ENCODE measurements around the gene TNNI2. TPM values are rescaled to one million over a fixed set of nuclear protein-coding genes. Genes with fewer than 3 reads are reported as not detected.

The TNNI2 gene
- total and polyA plus RNA-seq, 2 donors (not counting 3 experiments of a cell fraction or from before 2014, with no cell fraction given): not detected

DNA sequence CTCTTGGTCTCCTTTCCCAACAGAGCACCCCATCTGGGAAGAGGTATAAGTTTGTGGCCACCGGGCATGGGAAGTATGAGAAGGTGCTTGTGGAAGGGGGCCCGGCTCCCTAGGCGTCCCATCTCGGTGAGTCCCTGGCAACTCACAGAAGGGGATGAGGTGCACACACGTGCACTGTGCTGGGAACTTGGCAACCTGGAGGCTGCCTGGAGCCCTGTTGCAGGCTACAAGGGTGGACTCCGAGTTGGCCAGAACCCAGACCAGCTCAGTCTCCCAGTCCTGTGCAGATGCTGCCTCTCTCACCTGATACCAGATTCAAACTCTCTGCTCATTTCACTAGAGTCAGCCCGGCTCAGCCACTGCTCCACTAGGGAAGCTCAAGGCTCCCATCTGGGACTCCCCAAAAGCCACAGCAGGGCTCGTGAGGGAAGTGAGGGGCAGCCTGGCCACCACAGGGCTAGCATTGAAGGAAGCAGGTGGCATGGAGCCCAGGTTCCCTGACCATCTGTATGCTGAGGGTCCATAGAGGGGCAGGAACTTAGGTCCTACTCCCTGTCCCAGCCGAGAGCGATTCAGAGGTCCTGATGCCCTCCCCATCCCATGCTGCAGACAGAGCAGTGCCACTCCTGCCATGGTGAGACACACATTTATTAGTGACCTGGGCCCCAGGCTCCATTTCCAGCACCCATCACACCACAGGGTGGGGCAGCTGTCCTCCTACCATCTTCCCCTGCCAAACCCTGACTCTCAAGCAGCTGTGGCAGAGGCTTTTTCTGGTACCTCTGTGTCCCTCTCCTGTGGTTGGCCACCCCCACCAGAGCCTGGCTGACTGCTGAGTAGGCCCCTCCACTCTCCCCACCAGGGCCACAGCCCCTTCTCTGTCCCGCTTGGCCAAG is 48.9 kb downstream of the TNNI2 start:
- Histone ChIP-seq H3K36me3 (ENCODE audit: control insufficient read depth in 2 of 2, extremely low read depth in 1 of 2, insufficient read depth in 2 of 2, low read length in 2 of 2) (no peaks in the 10 kb centered on the region), H3K27me3 (ENCODE audit: control insufficient read depth in 2 of 2, insufficient read depth in 2 of 2, low read length in 2 of 2) (no peaks in the 10 kb centered on the region), H3K79me2 (ENCODE audit: control insufficient read depth, insufficient read depth, low read length) (no peaks in the 10 kb centered on the region), H3K4me3 (replicated peaks in 1 of 3; ENCODE audit: insufficient read depth in 1 of 3, low read depth in 1 of 3, low read length in 3 of 3) (no peak overlapping the region), H3K9ac (replicated peaks; ENCODE audit: extremely low read depth, insufficient read depth, low read length) (no peak overlapping the region), H3K9me3 (replicated peaks; ENCODE audit: control insufficient read depth, insufficient read depth, low read length) (no peaks in the 10 kb centered on the region), H4K20me1 (replicated peaks; ENCODE audit: control insufficient read depth, extremely low read depth, insufficient read depth, low read length) (no peaks in the 10 kb centered on the region), H3K4me1 (ENCODE audit: control insufficient read depth, extremely low read depth, insufficient read depth, low read length) (no peaks in the 10 kb centered on the region), H3K9me1 (replicated peaks; ENCODE audit: control insufficient read depth, extremely low read depth, insufficient read depth, low read length) (no peaks in the 10 kb centered on the region), H2AFZ (ENCODE audit: low read depth, low read length) (no peak overlapping the region), H3K4me2 (ENCODE audit: insufficient read depth, low read length) (no peak overlapping the region), H3K27ac (ENCODE audit: insufficient read depth, low read depth, low read length) (no peak overlapping the region)
- dilution Hi-C loops (cut with MboI; ENCODE audit: extremely low pct_ligation_motif_present, low sequenced_read_pairs): no loop called here
- TF ChIP-seq POLR2AphosphoS5 (IDR thresholded peaks at IDR 0.05; ENCODE audit: insufficient read depth, low read depth, low read length): no peak
- TF ChIP-seq POLR2A (IDR thresholded peaks at IDR 0.05; ENCODE audit: low read depth, low read length): no peak
- no peak for TF ChIP-seq EZH2 (IDR thresholded peaks at IDR 0.05; ENCODE audit: borderline replicate concordance, low read depth, low read length, severe bottlenecking)
- TF ChIP-seq, protein P1, sequence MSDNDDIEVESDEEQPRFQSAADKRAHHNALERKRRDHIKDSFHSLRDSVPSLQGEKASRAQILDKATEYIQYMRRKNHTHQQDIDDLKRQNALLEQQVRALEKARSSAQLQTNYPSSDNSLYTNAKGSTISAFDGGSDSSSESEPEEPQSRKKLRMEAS (IDR thresholded peaks at IDR 0.05; ENCODE audit: insufficient read depth, insufficient read length): no peak
- no peak for TF ChIP-seq GATA2 (IDR thresholded peaks at IDR 0.05; ENCODE audit: insufficient read depth, insufficient read length, low read depth, low read length)
- TF ChIP-seq, protein P2, sequence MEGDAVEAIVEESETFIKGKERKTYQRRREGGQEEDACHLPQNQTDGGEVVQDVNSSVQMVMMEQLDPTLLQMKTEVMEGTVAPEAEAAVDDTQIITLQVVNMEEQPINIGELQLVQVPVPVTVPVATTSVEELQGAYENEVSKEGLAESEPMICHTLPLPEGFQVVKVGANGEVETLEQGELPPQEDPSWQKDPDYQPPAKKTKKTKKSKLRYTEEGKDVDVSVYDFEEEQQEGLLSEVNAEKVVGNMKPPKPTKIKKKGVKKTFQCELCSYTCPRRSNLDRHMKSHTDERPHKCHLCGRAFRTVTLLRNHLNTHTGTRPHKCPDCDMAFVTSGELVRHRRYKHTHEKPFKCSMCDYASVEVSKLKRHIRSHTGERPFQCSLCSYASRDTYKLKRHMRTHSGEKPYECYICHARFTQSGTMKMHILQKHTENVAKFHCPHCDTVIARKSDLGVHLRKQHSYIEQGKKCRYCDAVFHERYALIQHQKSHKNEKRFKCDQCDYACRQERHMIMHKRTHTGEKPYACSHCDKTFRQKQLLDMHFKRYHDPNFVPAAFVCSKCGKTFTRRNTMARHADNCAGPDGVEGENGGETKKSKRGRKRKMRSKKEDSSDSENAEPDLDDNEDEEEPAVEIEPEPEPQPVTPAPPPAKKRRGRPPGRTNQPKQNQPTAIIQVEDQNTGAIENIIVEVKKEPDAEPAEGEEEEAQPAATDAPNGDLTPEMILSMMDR (IDR thresholded peaks at IDR 0.05; ENCODE audit: extremely low read depth in 1 of 2, insufficient read depth in 1 of 2, low read depth in 1 of 2, low read length in 2 of 2): no peak
- no peak for TF ChIP-seq JUN (IDR thresholded peaks at IDR 0.05; ENCODE audit: borderline replicate concordance, insufficient read depth, insufficient read length, low read depth)
- no peak for FAIRE-seq
- intact Hi-C loops (cut with micrococcal nuclease): no loop called here
- ChIA-PET POLR2A (no interaction called here), CTCF (interaction anchor here (1.1 kb wide), 1 partner anchor 264 kb away, joined by 3 read pairs; no protein-coding TSS in a partner anchor)
- DNase-seq (ENCODE audit: low read depth, low spot score): no peak
- BruUV-seq (replicated peaks): no TSS peak
